Measurements from ENCODE around the gene SLC39A2. TPM values are rescaled to one million over a fixed set of nuclear protein-coding genes. Genes with fewer than 3 reads are reported as not detected.
A peak's percentile ranks its signal among the peaks of the same experiment; 100 is the strongest.

SLC39A2 gene
- total and polyA plus RNA-seq, 9 of the 15 experiments (the other 6 are each of a cell fraction or from before 2014, with no cell fraction given): 0.06 to 0.09 TPM; not detected in 7

- TF ChIP-seq ATF6 (CRISPR knock-in tag; IDR thresholded peaks at IDR 0.05) (no peak), NFATC3 (IDR thresholded peaks at IDR 0.05) (no peak), ZNF668 (CRISPR knock-in tag; IDR thresholded peaks at IDR 0.05) (no peak), MLLT1 (IDR thresholded peaks at IDR 0.05) (peak in 1 of 2 experiments; percentile 80; a peak in 2 of 4 replicates), MCM5 (IDR thresholded peaks at IDR 0.05; ENCODE audit: low read depth) (no peak), HNRNPLL (IDR thresholded peaks at IDR 0.05; ENCODE audit: low read depth, low read length, poor library complexity, severe bottlenecking) (peak; percentile 49), BRF2 (IDR thresholded peaks at IDR 0.05; ENCODE audit: borderline replicate concordance, insufficient read depth, insufficient read length) (no peak), ZNF583 (CRISPR knock-in tag; IDR thresholded peaks at IDR 0.05) (no peak), HDGF (IDR thresholded peaks at IDR 0.05) (no peak), GTF3C2 (IDR thresholded peaks at IDR 0.05; ENCODE audit: borderline replicate concordance, extremely low read depth, insufficient read length) (no peak), ZNF239 (CRISPR knock-in tag; IDR thresholded peaks at IDR 0.05) (no peak), KHSRP (IDR thresholded peaks at IDR 0.05) (no peak), MITF (IDR thresholded peaks at IDR 0.05) (no peak), ZNF584 (CRISPR knock-in tag; IDR thresholded peaks at IDR 0.05; ENCODE audit: low read depth) (no peak)
Measured at GRCh38 chr14:20970983-20971704, 27.9 kb upstream of the SLC39A2 start (continued).

All from K562 (cell line).